K562 (cell line): ENCODE measurements around the gene BICC1. TPM values are rescaled to one million over a fixed set of nuclear protein-coding genes. Genes with fewer than 3 reads are reported as not detected.

Experiments used
- ATAC-seq: fragments of 200-7000 bp; cut with Tn5 transposase; 3 replicates; pipeline ENCODE4 v1.9.1; 2020; ENCODE audit warnings: moderate library complexity
- BruUV-seq: library from RNA; stranded (reverse); fragments of 400-500 nt; replicated peaks from 2 replicates; lab custom pipeline; 2021; lab: Mats Ljungman, UMichigan
- CTCF ChIA-PET: fragments of 300-600 bp; formaldehyde crosslinking; extraction: SDS; loops from one replicate; lab custom pipeline; 2021; ENCODE audit warnings: low intra/inter-chr PET ratio; lab: Yijun Ruan, JAX
- POLR2A ChIA-PET: fragments of 300-600, 350-650 bp; sonication (Branson Sonifier 250); formaldehyde crosslinking; extraction: SDS; loops from one replicate; lab custom pipeline; 2021; ENCODE audit warnings: antibody characterized with exemption, inconsistent platforms; lab: Yijun Ruan, JAX
- DNase-seq, 4 experiments: peaks; one replicate each; pipeline versions ENCODE4 v3.0.0 to v3.0.0-alpha.2; 2011 to 2018; ENCODE audit warnings: low spot score in 3 of 4, mixed read lengths in 3 of 4; ENCODE audit errors: extremely low read depth in 1 of 4
- FAIRE-seq: peaks from 2 replicates; lab custom pipeline; 2011; peaks lifted over from hg19 to GRCh38; lab: Jason Lieb, UNC
- H2AFZ ChIP-seq: 2 replicates; pipeline ENCODE4 v1.6.0; 2011; ENCODE audit warnings: low read depth, low read length, control low read depth, inconsistent platforms
- H3K27ac ChIP-seq: fragments of 200-600 bp; 3 replicates; pipeline ENCODE4 v1.8.0; 2011; ENCODE audit warnings: low read depth, mild to moderate bottlenecking, control low read depth, inconsistent platforms, low read length, moderate library complexity, mixed read lengths; ENCODE audit errors: extremely low read depth
- H3K27me3 ChIP-seq, 2 experiments: fragments of 300-600 bp in 1 of 2; 2 replicates in 1 of 2; 3 replicates in 1 of 2; pipeline versions ENCODE4 v1.6.0 to v1.8.0; 2011; ENCODE audit warnings: inconsistent platforms in 2 of 2, low read length in 2 of 2, mild to moderate bottlenecking in 1 of 2, mixed read lengths in 1 of 2, moderate library complexity in 1 of 2; ENCODE audit not compliant: control insufficient read depth in 2 of 2, insufficient read depth in 2 of 2
- H3K36me3 ChIP-seq: fragments of 300-600 bp; 3 replicates; pipeline ENCODE4 v1.8.0; 2011; ENCODE audit warnings: mild to moderate bottlenecking, low read length, inconsistent platforms; ENCODE audit not compliant: control insufficient read depth, insufficient read depth
- H3K4me1 ChIP-seq, 2 experiments: fragments of 200-600 bp in 1 of 2; replicated peaks in 1 of 2; 2 replicates in 1 of 2; 3 replicates in 1 of 2; pipeline versions ENCODE4 v1.5.1 to v1.8.0; 2011; ENCODE audit warnings: inconsistent platforms in 2 of 2, low read length in 2 of 2, mild to moderate bottlenecking in 1 of 2, mixed read lengths in 1 of 2, moderate library complexity in 1 of 2; ENCODE audit not compliant: control insufficient read depth in 2 of 2, insufficient read depth in 2 of 2
- H3K4me2 ChIP-seq: 2 replicates; pipeline ENCODE4 v1.6.1; 2011; ENCODE audit warnings: low read length, control low read depth, inconsistent platforms, mixed read lengths; ENCODE audit not compliant: insufficient read depth
- H3K4me3 ChIP-seq: fragments of 200-600 bp; sonication (generic), shearing (Covaris generic); 2 replicates; pipeline ENCODE4 v1.5.1; 2016; ENCODE audit warnings: control low read depth, inconsistent platforms
- H3K79me2 ChIP-seq: fragments of 200-600 bp; 3 replicates; pipeline ENCODE4 v1.8.0; 2011; ENCODE audit warnings: low read length, inconsistent platforms; ENCODE audit not compliant: control insufficient read depth, insufficient read depth
- H3K9ac ChIP-seq, 2 experiments: 2 replicates each; pipeline versions ENCODE4 v1.6.0 to v1.6.1; 2011; ENCODE audit warnings: low read depth in 2 of 2, low read length in 2 of 2, control low read depth in 1 of 2, inconsistent platforms in 1 of 2, mild to moderate bottlenecking in 1 of 2, mixed read lengths in 1 of 2; ENCODE audit not compliant: insufficient read depth in 1 of 2
- H3K9me1 ChIP-seq: one replicate; pipeline ENCODE4 v1.6.0; 2011; ENCODE audit warnings: inconsistent platforms, mild to moderate bottlenecking, low read length, moderate library complexity; ENCODE audit not compliant: control insufficient read depth, insufficient read depth
- H3K9me3 ChIP-seq: replicated peaks from 2 replicates; pipeline ENCODE4 v1.5.1; 2011; ENCODE audit warnings: low read depth, low read length, inconsistent platforms; ENCODE audit not compliant: control insufficient read depth, insufficient read depth
- H4K20me1 ChIP-seq: replicated peaks from 2 replicates; pipeline ENCODE4 v1.6.1; 2011; ENCODE audit warnings: low read length, inconsistent platforms, mixed read lengths; ENCODE audit not compliant: control insufficient read depth, insufficient read depth
- CHD4 ChIP-seq: fragments of 200-600 bp; sonication (generic); IDR thresholded peaks from 3 replicates; pipeline ENCODE4 v1.6.1; 2012; ENCODE audit warnings: low read depth, mild to moderate bottlenecking, mixed read lengths, low read length, inconsistent platforms; ENCODE audit not compliant: insufficient read depth, insufficient replicate concordance, poor library complexity, severe bottlenecking
- GTF3C2 ChIP-seq: IDR thresholded peaks from 3 replicates; pipeline ENCODE4 v1.6.1; 2011; ENCODE audit warnings: borderline replicate concordance, mild to moderate bottlenecking, moderate library complexity; ENCODE audit not compliant: insufficient read length; ENCODE audit errors: extremely low read depth
- HDAC3 ChIP-seq: fragments of 450-650 bp; IDR thresholded peaks from 2 replicates; pipeline ENCODE4 v1.6.1; 2018; ENCODE audit warnings: borderline replicate concordance, mild to moderate bottlenecking, moderate library complexity; ENCODE audit not compliant: partially characterized antibody
- HMG20A ChIP-seq: fragments of 450-650 bp; formaldehyde crosslinking; conservative IDR thresholded peaks from 2 replicates; pipeline ENCODE4 v1.4.0; 2020; ENCODE audit warnings: mild to moderate bottlenecking, mixed read lengths
- HMGN3 ChIP-seq: IDR thresholded peaks from 2 replicates; pipeline ENCODE4 v1.6.1; 2011; ENCODE audit warnings: borderline replicate concordance, low read depth, mild to moderate bottlenecking, mixed read lengths, low read length; ENCODE audit not compliant: insufficient read length; ENCODE audit errors: extremely low read depth
- ILF3 ChIP-seq: fragments of 450-650 bp; IDR thresholded peaks from 2 replicates; pipeline ENCODE4 v1.6.1; 2018; ENCODE audit warnings: antibody characterized with exemption, mild to moderate bottlenecking, moderate library complexity, borderline replicate concordance
- MITF ChIP-seq: IDR thresholded peaks from 2 replicates; pipeline ENCODE4 v1.6.1; 2014; ENCODE audit warnings: antibody characterized with exemption
- MXI1 ChIP-seq: IDR thresholded peaks from 2 replicates; pipeline ENCODE4 v1.6.1; 2011; ENCODE audit warnings: low read depth, mild to moderate bottlenecking, improper control_type of control experiment, low read length
- MYBL2 ChIP-seq, 2 experiments: fragments of 450-650 bp in 1 of 2; sonication (generic) in 1 of 2; formaldehyde crosslinking in 1 of 2; IDR thresholded peaks; 2 replicates each; pipeline versions ENCODE4 v1.6.1 to v1.8.1; 2017 to 2022; ENCODE audit warnings: borderline replicate concordance in 1 of 2, inconsistent platforms in 1 of 2, low read depth in 1 of 2, mild to moderate bottlenecking in 1 of 2, missing genetic modification reagents in 1 of 2, moderate library complexity in 1 of 2
- NR2F6 ChIP-seq: fragments of 450-650 bp; formaldehyde crosslinking; IDR thresholded peaks from 2 replicates; pipeline ENCODE4 v1.4.0; 2020; ENCODE audit warnings: mild to moderate bottlenecking
- SMARCB1 ChIP-seq: IDR thresholded peaks from 2 replicates; pipeline ENCODE4 v1.6.1; 2011; ENCODE audit warnings: improper control_type of control experiment, low read depth; ENCODE audit not compliant: insufficient read length
- SPI1 ChIP-seq: IDR thresholded peaks from 2 replicates; pipeline ENCODE4 v1.6.1; 2011; ENCODE audit warnings: low read depth, low read length, control low read depth, borderline replicate concordance
- TCF7L2 ChIP-seq: fragments of 150-350 bp; IDR thresholded peaks from 2 replicates; pipeline ENCODE4 v1.6.1; 2016; ENCODE audit warnings: low read depth, mild to moderate bottlenecking, low read length, moderate library complexity
- ZBTB17 ChIP-seq: fragments of 450-650 bp; formaldehyde crosslinking; IDR thresholded peaks from 2 replicates; pipeline ENCODE4 v1.4.0; 2020; ENCODE audit warnings: mild to moderate bottlenecking
- ZBTB5 ChIP-seq: fragments of 450-650 bp; IDR thresholded peaks from 2 replicates; pipeline ENCODE4 v1.6.1; 2017; ENCODE audit warnings: antibody characterized with exemption
- ZFP30 ChIP-seq: fragments of 250-450 bp; sonication (Bioruptor Pico); IDR thresholded peaks from 2 replicates; pipeline ENCODE4 v1.8.0; 2022; ENCODE audit warnings: moderate library complexity, mild to moderate bottlenecking, inconsistent platforms, borderline replicate concordance
- ZNF174 ChIP-seq: fragments of 250-450 bp; sonication (Bioruptor Pico); IDR thresholded peaks from 2 replicates; pipeline ENCODE4 v1.4.0; 2020; ENCODE audit warnings: mild to moderate bottlenecking
- WGBS: fragments of 100-300 bp; shearing (Covaris generic); methylation state at CpG from one replicate; pipeline ENCODE4 v1.1.6; 2016; ENCODE audit warnings: low coverage, mixed read lengths; ENCODE audit not compliant: insufficient coverage; ENCODE audit errors: missing lambda C conversion rate; 5-methylcytosine and 5-hydroxymethylcytosine counted together
- in situ Hi-C: fragments of 300-500 bp; cut with MboI; formaldehyde crosslinking; loops from 4 replicates; pipeline ENCODE4 v1.15.0; 2018; ENCODE audit warnings: inconsistent platforms, mixed read lengths
- intact Hi-C: fragments of 100-400 bp; cut with micrococcal nuclease; formaldehyde crosslinking; loops from 2 replicates; pipeline ENCODE4 v1.14.2; 2022
- polyA plus RNA-seq, 8 experiments: library from polyadenylated mRNA; depleted of rRNA in 4 of 8; stranded (reverse) in 5 of 8; unstranded in 3 of 8; fragments of >200 nt; fragmentation: Nextera tagmentation in 2 of 8; fragmentation: Illumina TruSeq in 1 of 8; extraction: Ambion mirVana in 2 of 8; extraction: Trizol in 1 of 8; gene quantifications; 2 replicates each; pipeline versions ENCODE4 v1.2.1 to v1.2.3, GENCODE V29; 2011 to 2014; ENCODE audit warnings: inconsistent platforms in 1 of 8, missing spikeins in 1 of 8
- total RNA-seq, 7 experiments: library from RNA; depleted of rRNA in 6 of 7; stranded (reverse); fragments of >200 nt in 6 of 7; fragmentation: Illumina TruSeq in 2 of 7; extraction: Trizol in 2 of 7; gene quantifications; 2 replicates each; pipeline versions ENCODE4 v1.2.1 to v1.2.3, GENCODE V29; 2011 to 2021; ENCODE audit warnings: low replicate concordance in 1 of 7

BICC1 gene
- total and polyA plus RNA-seq, 9 of the 15 experiments (the other 6 are each of a cell fraction or from before 2014, with no cell fraction given): not detected

- H3K9me3 ChIP-seq: no peaks in the 10 kb centered on the region
- H3K4me2 ChIP-seq: no peak overlapping the region
- ChIA-PET POLR2A (no interaction called here), CTCF (no interaction called here)
- FAIRE-seq (no peak), DNase-seq (no peak), ATAC-seq (no peak)
- H3K27ac ChIP-seq: no peak overlapping the region
- BruUV-seq: no TSS peak
- no peaks in the 10 kb centered on the region for H3K27me3 ChIP-seq
- no peak overlapping the region for H3K9ac ChIP-seq
- H3K9me1 ChIP-seq: no peaks in the 10 kb centered on the region
- no peaks in the 10 kb centered on the region for H3K36me3 ChIP-seq
- no peak overlapping the region for H2AFZ ChIP-seq
- WGBS: 0% methylated on average over 1 of the region's 1 CpG
- in situ Hi-C loops: no loop called here
- intact Hi-C loops: no loop called here
- no peaks in the 10 kb centered on the region for H4K20me1 ChIP-seq
- no peaks in the 10 kb centered on the region for H3K79me2 ChIP-seq
- H3K4me3 ChIP-seq: no peak overlapping the region
- no peaks in the 10 kb centered on the region for H3K4me1 ChIP-seq
- TF ChIP-seq NR2F6 (CRISPR knock-in tag): no peak
- TF ChIP-seq MYBL2 (IDR thresholded peaks at IDR 0.05; ENCODE audit: low read depth): no peak
- no peak for TF ChIP-seq MYBL2 (CRISPR knock-in tag; IDR thresholded peaks at IDR 0.05; ENCODE audit: borderline replicate concordance)
- no peak for TF ChIP-seq HDAC3
- TF ChIP-seq HMGN3: no peak
- TF ChIP-seq TCF7L2: no peak
- no peak for TF ChIP-seq CHD4
- no peak for TF ChIP-seq GTF3C2
- no peak for TF ChIP-seq MXI1
- TF ChIP-seq ZBTB5: no peak
- no peak for TF ChIP-seq ILF3
- TF ChIP-seq HMG20A (CRISPR knock-in tag): no peak
- no peak for TF ChIP-seq ZNF174 (CRISPR knock-in tag)
- no peak for TF ChIP-seq MITF
- no peak for TF ChIP-seq SPI1
- TF ChIP-seq ZBTB17: no peak
- TF ChIP-seq SMARCB1: no peak
- no peak for TF ChIP-seq ZFP30 (CRISPR knock-in tag)
These were observed 242.6 kb downstream of the BICC1 start for GRCh38 chr10:58755340-58755610.
